ENCODE measurements around the gene CALD1.

CALD1 gene

GRCh38 chr7:134787064-134787463 is 7.6 kb downstream of the CALD1 start:
- Histone ChIP-seq H2BK120ac (ENCODE audit: low read depth, low read length) (no peak overlapping the region), H2AFZ (ENCODE audit: low read depth, low read length) (no peak overlapping the region), H2BK5ac (ENCODE audit: low read depth, low read length, poor library complexity, severe bottlenecking) (no peak overlapping the region), H3K23ac (ENCODE audit: low read length in 2 of 2) (no peak overlapping the region), H4K91ac (ENCODE audit: low read length) (no peak overlapping the region), H3K4me3 (ENCODE audit: insufficient read depth in 1 of 2, low read depth in 1 of 2, low read length in 2 of 2) (peak overlapping the region in 1 of 2 experiments; percentile 50), H3K36me3 (ENCODE audit: control insufficient read depth in 1 of 2, insufficient read depth in 2 of 2, low read depth in 1 of 2, low read length in 2 of 2) (peaks cover 9 to 34% of the 10 kb centered on the region in 2 experiments), H2BK15ac (ENCODE audit: low read depth, poor library complexity, severe bottlenecking) (no peak overlapping the region), H3K4me1 (ENCODE audit: control insufficient read depth, insufficient read depth, low read depth, low read length) (peaks cover 10% of the 10 kb centered on the region), H3K27ac (ENCODE audit: low read length, poor library complexity, severe bottlenecking) (peak overlapping the region; percentile 23), H2BK12ac (ENCODE audit: low read length in 2 of 2) (no peak overlapping the region), H3K18ac (ENCODE audit: low read depth in 1 of 2, low read length in 2 of 2) (no peak overlapping the region), H3K4ac (ENCODE audit: low read depth in 1 of 2, low read length in 2 of 2) (no peak overlapping the region), H4K8ac (ENCODE audit: low read length) (no peak overlapping the region), H3K79me1 (replicated peaks; ENCODE audit: low read length, poor library complexity, severe bottlenecking) (peaks cover 3% of the 10 kb centered on the region), H3K9me3 (ENCODE audit: control insufficient read depth, low read length) (no peaks in the 10 kb centered on the region), H3K4me2 (ENCODE audit: low read length, poor library complexity, severe bottlenecking) (no peak overlapping the region), H2AK5ac (ENCODE audit: low read length, severe bottlenecking) (no peak overlapping the region), H3K14ac (ENCODE audit: low read length in 2 of 2) (no peak overlapping the region), H3K27me3 (ENCODE audit: control insufficient read depth in 1 of 2, insufficient read depth in 1 of 2, low read length in 2 of 2) (no peaks in the 10 kb centered on the region), H3K9ac (ENCODE audit: low read length) (peak overlapping the region; percentile 13)
- 80% methylated on average over 1 of the region's 2 CpGs for WGBS
- peak; percentile 47 for DNase-seq

- H4K8ac ChIP-seq (ENCODE audit: low read length), result no peak overlapping the region
- H3K27ac ChIP-seq (ENCODE audit: low read length, poor library complexity, severe bottlenecking), result no peak overlapping the region
- peaks cover 5% of the 10 kb centered on the region for H3K79me1 ChIP-seq (replicated peaks; ENCODE audit: low read length, poor library complexity, severe bottlenecking)
- no peak for DNase-seq
- no peak overlapping the region for H2BK15ac ChIP-seq (ENCODE audit: low read depth, poor library complexity, severe bottlenecking)
- H2AFZ ChIP-seq (ENCODE audit: low read depth, low read length), result no peak overlapping the region
- no peak overlapping the region for H3K9ac ChIP-seq (ENCODE audit: low read length)
- H3K23ac ChIP-seq (ENCODE audit: low read length in 2 of 2), result no peak overlapping the region
- H3K4me2 ChIP-seq (ENCODE audit: low read length, poor library complexity, severe bottlenecking), result no peak overlapping the region
- peak overlapping the region; percentile 15 for H2AK5ac ChIP-seq (ENCODE audit: low read length, severe bottlenecking)
- WGBS, result 57% methylated on average over 3 of the region's 3 CpGs
- peaks cover 10% of the 10 kb centered on the region for H3K4me1 ChIP-seq (ENCODE audit: control insufficient read depth, insufficient read depth, low read depth, low read length)
- no peaks in the 10 kb centered on the region for H3K27me3 ChIP-seq (ENCODE audit: control insufficient read depth in 1 of 2, insufficient read depth in 1 of 2, low read length in 2 of 2)
- H3K9me3 ChIP-seq (ENCODE audit: control insufficient read depth, low read length), result no peaks in the 10 kb centered on the region
- H3K36me3 ChIP-seq (ENCODE audit: control insufficient read depth in 1 of 2, insufficient read depth in 2 of 2, low read depth in 1 of 2, low read length in 2 of 2), result peaks cover 9 to 36% of the 10 kb centered on the region in 2 experiments
- H2BK5ac ChIP-seq (ENCODE audit: low read depth, low read length, poor library complexity, severe bottlenecking), result no peak overlapping the region
- no peak overlapping the region for H3K14ac ChIP-seq (ENCODE audit: low read length in 2 of 2)
- H3K4ac ChIP-seq (ENCODE audit: low read depth in 1 of 2, low read length in 2 of 2), result no peak overlapping the region
- no peak overlapping the region for H3K18ac ChIP-seq (ENCODE audit: low read depth in 1 of 2, low read length in 2 of 2)
- H2BK120ac ChIP-seq (ENCODE audit: low read depth, low read length), result no peak overlapping the region
- H4K91ac ChIP-seq (ENCODE audit: low read length), result no peak overlapping the region
- no peak overlapping the region for H2BK12ac ChIP-seq (ENCODE audit: low read length in 2 of 2)
- peak overlapping the region in 1 of 2 experiments; percentile 19 for H3K4me3 ChIP-seq (ENCODE audit: insufficient read depth in 1 of 2, low read depth in 1 of 2, low read length in 2 of 2)
Measured at GRCh38 chr7:134787720-134788119, 8.3 kb downstream of the CALD1 start.

GRCh38 chr7:134788191-134788590 is 8.8 kb downstream of the CALD1 start:
- H3K27ac ChIP-seq (ENCODE audit: low read length, poor library complexity, severe bottlenecking), result no peak overlapping the region
- no peak overlapping the region for H3K4me3 ChIP-seq (ENCODE audit: insufficient read depth in 1 of 2, low read depth in 1 of 2, low read length in 2 of 2)
- H3K4me1 ChIP-seq (ENCODE audit: control insufficient read depth, insufficient read depth, low read depth, low read length), result peaks cover 9% of the 10 kb centered on the region
- H3K9me3 ChIP-seq (ENCODE audit: control insufficient read depth, low read length), result no peaks in the 10 kb centered on the region
- no peaks in the 10 kb centered on the region for H3K27me3 ChIP-seq (ENCODE audit: control insufficient read depth in 1 of 2, insufficient read depth in 1 of 2, low read length in 2 of 2)
- no peak overlapping the region for H3K9ac ChIP-seq (ENCODE audit: low read length)
- no peak overlapping the region for H3K23ac ChIP-seq (ENCODE audit: low read length in 2 of 2)
- H2BK12ac ChIP-seq (ENCODE audit: low read length in 2 of 2), result no peak overlapping the region
- no peak overlapping the region for H3K4ac ChIP-seq (ENCODE audit: low read depth in 1 of 2, low read length in 2 of 2)
- WGBS, result no CpG with 5 or more reads among the region's 2 CpGs
- no peak overlapping the region for H2BK120ac ChIP-seq (ENCODE audit: low read depth, low read length)
- H3K18ac ChIP-seq (ENCODE audit: low read depth in 1 of 2, low read length in 2 of 2), result no peak overlapping the region
- H3K36me3 ChIP-seq (ENCODE audit: control insufficient read depth in 1 of 2, insufficient read depth in 2 of 2, low read depth in 1 of 2, low read length in 2 of 2), result peaks cover 10 to 31% of the 10 kb centered on the region in 2 experiments
- no peak overlapping the region for H4K8ac ChIP-seq (ENCODE audit: low read length)
- H2AK5ac ChIP-seq (ENCODE audit: low read length, severe bottlenecking), result no peak overlapping the region
- peaks cover 7% of the 10 kb centered on the region for H3K79me1 ChIP-seq (replicated peaks; ENCODE audit: low read length, poor library complexity, severe bottlenecking)
- no peak overlapping the region for H4K91ac ChIP-seq (ENCODE audit: low read length)
- DNase-seq, result no peak
- no peak overlapping the region for H3K14ac ChIP-seq (ENCODE audit: low read length in 2 of 2)
- no peak overlapping the region for H2BK5ac ChIP-seq (ENCODE audit: low read depth, low read length, poor library complexity, severe bottlenecking)
- no peak overlapping the region for H3K4me2 ChIP-seq (ENCODE audit: low read length, poor library complexity, severe bottlenecking)
- no peak overlapping the region for H2BK15ac ChIP-seq (ENCODE audit: low read depth, poor library complexity, severe bottlenecking)
- H2AFZ ChIP-seq (ENCODE audit: low read depth, low read length), result no peak overlapping the region

- peak; percentile 96 for DNase-seq
- H3K4me2 ChIP-seq (ENCODE audit: low read length, poor library complexity, severe bottlenecking), result no peak overlapping the region
- H4K8ac ChIP-seq (ENCODE audit: low read length), result no peak overlapping the region
- peaks cover 7 to 25% of the 10 kb centered on the region in 2 experiments for H3K36me3 ChIP-seq (ENCODE audit: control insufficient read depth in 1 of 2, insufficient read depth in 2 of 2, low read depth in 1 of 2, low read length in 2 of 2)
- no peak overlapping the region for H2AK5ac ChIP-seq (ENCODE audit: low read length, severe bottlenecking)
- no peak overlapping the region for H2BK15ac ChIP-seq (ENCODE audit: low read depth, poor library complexity, severe bottlenecking)
- no peak overlapping the region for H2BK12ac ChIP-seq (ENCODE audit: low read length in 2 of 2)
- no peaks in the 10 kb centered on the region for H3K9me3 ChIP-seq (ENCODE audit: control insufficient read depth, low read length)
- no peak overlapping the region for H2AFZ ChIP-seq (ENCODE audit: low read depth, low read length)
- peak overlapping the region in 1 of 2 experiments; percentile 9 for H3K4me3 ChIP-seq (ENCODE audit: insufficient read depth in 1 of 2, low read depth in 1 of 2, low read length in 2 of 2)
- H3K27ac ChIP-seq (ENCODE audit: low read length, poor library complexity, severe bottlenecking), result no peak overlapping the region
- peaks cover 10% of the 10 kb centered on the region for H3K79me1 ChIP-seq (replicated peaks; ENCODE audit: low read length, poor library complexity, severe bottlenecking)
- H3K4ac ChIP-seq (ENCODE audit: low read depth in 1 of 2, low read length in 2 of 2), result no peak overlapping the region
- no peak overlapping the region for H3K23ac ChIP-seq (ENCODE audit: low read length in 2 of 2)
- 30% methylated on average over 2 of the region's 2 CpGs for WGBS
- H4K91ac ChIP-seq (ENCODE audit: low read length), result no peak overlapping the region
- H2BK120ac ChIP-seq (ENCODE audit: low read depth, low read length), result no peak overlapping the region
- H2BK5ac ChIP-seq (ENCODE audit: low read depth, low read length, poor library complexity, severe bottlenecking), result no peak overlapping the region
- peak overlapping the region; percentile 78 for H3K9ac ChIP-seq (ENCODE audit: low read length)
- peaks cover 6% of the 10 kb centered on the region for H3K4me1 ChIP-seq (ENCODE audit: control insufficient read depth, insufficient read depth, low read depth, low read length)
- H3K27me3 ChIP-seq (ENCODE audit: control insufficient read depth in 1 of 2, insufficient read depth in 1 of 2, low read length in 2 of 2), result no peaks in the 10 kb centered on the region
- H3K18ac ChIP-seq (ENCODE audit: low read depth in 1 of 2, low read length in 2 of 2), result no peak overlapping the region
- H3K14ac ChIP-seq (ENCODE audit: low read length in 2 of 2), result no peak overlapping the region
Measured at GRCh38 chr7:134789967-134790685, 10.7 kb downstream of the CALD1 start.
